ENCODE measurements around the gene CDK17. TPM values are rescaled to one million over a fixed set of nuclear protein-coding genes. Genes with fewer than 3 reads are reported as not detected.
A peak's percentile ranks its signal among the peaks of the same experiment; 100 is the strongest.
"Not testable (repeated sequence)": the region's sequence is repeated elsewhere in the genome, so short reads cannot be mapped to it uniquely, and the experiment has no call there.

CDK17 gene
- total RNA-seq, result 88.2 TPM

DNA sequence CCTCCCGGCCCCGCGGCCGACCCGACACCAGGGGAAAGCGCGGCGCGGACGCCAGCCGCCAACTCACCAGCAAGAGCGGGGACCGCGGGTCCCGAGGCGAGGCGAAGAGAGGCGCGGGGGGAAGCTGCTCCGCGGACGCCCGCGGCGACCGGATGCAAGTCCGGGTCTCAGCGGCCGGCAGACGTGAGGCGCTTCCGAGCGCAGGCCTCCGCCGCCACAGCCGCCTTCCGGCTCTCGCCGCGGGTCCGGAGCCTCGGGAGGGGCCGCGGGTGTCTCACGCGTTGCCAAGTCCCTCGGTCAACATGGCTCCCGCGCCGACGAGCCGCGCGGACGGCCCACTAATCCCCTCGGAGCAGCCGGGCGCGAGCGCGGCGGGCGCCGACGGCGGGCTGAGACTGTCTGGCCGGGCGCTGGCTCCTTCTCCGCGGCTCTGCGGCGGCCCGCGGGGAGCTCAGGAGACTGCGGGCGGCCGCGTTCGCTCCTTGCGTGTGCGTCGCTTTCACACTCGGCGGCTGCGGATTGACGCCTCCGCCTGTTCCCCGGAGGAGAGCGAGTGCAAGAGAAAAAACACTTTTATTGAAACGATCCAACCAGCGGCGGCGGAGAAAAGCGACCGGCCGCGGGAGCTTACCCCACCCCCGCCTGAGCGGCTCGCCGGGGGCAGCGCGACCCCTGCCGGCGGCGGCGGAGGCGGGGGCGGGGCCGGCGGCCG lies at the start of gene CDK17:
Gene CDK17, minus strand, starts transcription at position 521 of the 712 bp plus-strand sequence. CDS start 65,603 bp downstream, outside the sequence.
- peak; percentile 95 for DNase-seq

- no peak for DNase-seq
Observed at GRCh38 chr12:96448300-96448699, 48.1 kb upstream of the CDK17 start.

- no peak for DNase-seq
Observed at GRCh38 chr12:96447256-96447655, 47.0 kb upstream of the CDK17 start.

GRCh38 chr12:96445691-96446583 lies 45.7 kb upstream of the CDK17 start:
- no peak for DNase-seq

DNA sequence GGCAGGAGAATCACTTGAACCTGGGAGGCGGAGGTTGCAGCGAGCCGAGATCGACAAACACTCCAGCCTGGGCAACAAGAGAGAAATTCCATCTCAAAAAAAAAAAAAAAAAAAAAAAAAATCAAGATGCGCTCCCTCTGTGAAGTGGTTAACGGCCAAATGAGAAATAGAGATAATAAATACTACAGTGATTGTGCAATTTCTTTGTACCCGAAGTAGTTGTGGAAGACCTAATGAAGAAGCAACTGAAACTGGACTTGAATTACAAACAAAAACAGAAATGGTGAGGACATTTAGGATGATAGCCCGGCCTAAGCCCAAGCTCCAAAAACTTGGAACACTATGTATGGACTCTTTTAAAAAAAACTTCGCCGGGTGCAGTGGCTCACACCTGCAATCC lies 44.2 kb upstream of the CDK17 start:
- DNase-seq, result no peak

- no peak for DNase-seq
Observed at GRCh38 chr12:96442906-96443305, 42.7 kb upstream of the CDK17 start.

DNA sequence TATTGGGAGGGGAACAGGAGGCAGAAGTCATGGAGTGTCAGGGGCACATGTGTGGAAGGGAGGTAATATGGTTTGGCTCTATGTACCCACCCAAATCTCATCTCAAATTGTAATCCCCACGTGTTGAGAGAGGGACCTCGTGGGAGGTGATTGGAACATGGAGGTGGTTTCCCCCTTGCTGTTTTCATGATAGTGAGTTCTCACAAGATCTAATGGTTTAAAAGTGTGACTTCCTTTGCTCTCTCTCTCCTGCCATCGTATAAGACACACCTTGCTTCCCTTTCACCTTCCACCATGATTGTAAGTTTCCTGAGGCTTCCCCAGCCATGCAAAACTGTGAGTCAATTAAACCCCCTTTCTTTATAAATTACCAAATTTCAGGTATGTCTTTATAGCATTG lies 41.6 kb upstream of the CDK17 start:
- no peak for DNase-seq

- DNase-seq, result no peak
Observed at GRCh38 chr12:96438330-96438729, 38.1 kb upstream of the CDK17 start.

- DNase-seq, result no peak
Observed at GRCh38 chr12:96437171-96437445, 36.9 kb upstream of the CDK17 start.

GRCh38 chr12:96436366-96437170 lies 36.3 kb upstream of the CDK17 start:
- DNase-seq, result no peak

DNA sequence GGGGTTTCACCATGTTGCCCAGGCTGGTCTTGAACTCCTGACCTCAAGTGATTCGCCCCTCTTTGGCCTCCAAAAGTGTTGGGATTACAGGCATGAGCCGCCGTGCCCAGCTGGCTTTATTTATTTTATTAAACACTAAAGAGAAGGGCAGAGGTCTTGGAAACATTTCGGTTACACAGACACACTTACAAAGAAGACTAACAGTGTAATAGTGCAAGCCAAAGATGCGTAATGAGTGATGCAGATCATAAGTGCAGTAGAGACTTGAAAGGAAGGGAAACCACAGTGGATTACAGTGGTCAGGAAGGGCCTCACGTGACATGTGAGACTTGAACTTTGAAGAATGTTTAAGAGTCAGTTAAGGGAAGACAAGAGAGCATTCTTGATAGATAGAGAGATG lies 33.9 kb upstream of the CDK17 start:
- DNase-seq, result no peak

DNA sequence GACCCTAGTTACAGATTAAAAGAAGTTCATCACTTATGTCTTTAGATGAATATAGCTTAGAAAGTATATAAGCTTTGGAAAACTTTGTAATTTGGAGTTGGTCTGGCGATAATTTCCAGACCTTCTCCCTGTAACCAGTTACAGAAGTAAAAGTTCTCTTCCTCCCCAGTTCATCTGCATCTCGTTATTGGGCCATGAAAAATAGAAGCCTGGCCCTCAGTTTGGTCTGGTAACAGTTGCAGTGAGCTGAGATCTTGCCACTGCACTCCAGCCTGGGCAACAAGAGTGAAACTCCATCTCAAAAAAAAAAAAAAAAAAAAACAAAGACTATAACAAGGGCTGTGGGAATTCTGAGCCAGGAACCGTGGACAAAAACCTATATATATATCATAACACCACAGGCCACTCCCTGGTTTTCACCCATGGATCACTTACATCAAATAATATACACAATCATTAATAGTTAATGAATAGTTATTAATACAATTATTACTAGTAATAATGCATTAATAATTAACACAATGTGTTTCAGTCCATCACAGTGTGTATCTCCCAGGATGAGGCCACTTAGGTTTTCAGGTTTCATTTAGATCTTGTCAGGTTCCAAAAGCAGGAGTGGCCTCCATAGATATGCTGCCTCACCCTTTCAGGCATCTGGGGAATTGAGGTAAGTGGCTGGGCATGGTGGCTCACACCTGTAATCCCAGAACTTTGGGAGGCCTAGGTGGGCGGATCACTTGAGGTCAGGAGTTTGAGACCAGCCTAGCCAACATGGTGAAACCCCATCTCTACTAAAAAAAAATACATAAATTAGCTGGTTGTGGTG lies 32.5 kb upstream of the CDK17 start:
- DNase-seq, result not testable (repeated sequence)

GRCh38 chr12:96431067-96431466 lies 30.8 kb upstream of the CDK17 start:
- no peak for DNase-seq

DNA sequence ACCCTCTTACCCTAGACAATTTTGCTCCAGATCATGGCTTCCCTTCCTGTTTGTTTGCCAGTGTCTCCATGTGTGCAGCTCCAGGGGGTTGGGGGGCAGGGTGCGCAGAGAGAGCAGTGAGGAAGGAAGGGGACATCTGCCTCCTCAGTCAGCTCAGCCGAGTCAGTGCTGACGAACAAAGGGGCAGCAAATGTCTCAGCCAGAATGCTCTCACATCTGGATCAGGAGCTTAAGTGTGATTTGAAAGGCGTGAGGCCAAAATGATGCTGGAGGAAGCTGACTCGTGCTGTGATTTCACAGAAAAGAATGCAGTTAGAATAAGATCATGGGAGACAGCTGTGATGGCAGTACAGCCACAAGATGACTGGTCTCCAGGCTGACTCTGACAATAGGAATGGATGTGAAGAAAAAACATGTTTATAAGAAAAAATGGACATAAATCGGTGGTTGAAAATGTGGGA lies 27.1 kb upstream of the CDK17 start:
- peak; percentile 92 for DNase-seq

DNA sequence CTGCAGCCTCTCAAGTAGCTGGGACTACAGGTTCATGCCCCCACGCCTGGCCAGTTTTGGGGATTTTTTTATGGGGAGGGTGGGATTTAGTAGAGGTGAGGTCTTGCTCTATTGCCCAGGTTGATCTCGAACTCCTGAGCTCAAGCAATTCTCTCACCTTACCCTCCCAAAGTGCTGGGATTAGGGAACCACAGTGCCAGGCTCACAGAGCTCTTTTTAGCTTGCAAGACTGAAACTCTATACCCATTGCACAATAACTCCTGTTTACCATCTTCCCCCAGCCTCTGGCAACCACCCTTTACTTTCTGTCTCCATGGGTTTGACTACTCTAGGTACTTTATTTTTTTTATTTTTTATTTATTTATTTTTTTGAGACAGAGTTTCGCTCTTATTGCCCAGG lies 25.7 kb upstream of the CDK17 start:
- DNase-seq, result no peak

GRCh38 chr12:96425321-96425720 lies 25.1 kb upstream of the CDK17 start:
- no peak for DNase-seq

GRCh38 chr12:96424601-96425000 lies 24.4 kb upstream of the CDK17 start:
- DNase-seq, result no peak

DNA sequence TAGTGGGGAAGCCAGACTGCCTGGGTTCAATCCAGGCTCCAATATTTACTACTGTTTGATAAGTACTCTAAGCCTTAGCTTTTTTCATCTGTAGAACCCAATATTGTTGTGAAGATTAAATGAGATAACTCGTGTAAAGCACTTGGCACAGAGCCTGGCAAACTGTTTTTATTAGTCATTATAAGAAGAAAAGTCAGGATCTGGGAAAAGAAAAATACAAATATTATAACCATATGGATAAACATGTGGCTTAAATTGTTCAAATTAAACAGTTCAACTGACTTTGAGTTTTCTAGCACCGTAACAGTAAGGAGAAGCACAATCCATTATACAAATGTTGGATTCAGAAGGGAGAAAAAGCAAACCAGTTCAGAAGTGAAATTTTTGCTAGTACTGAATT lies 22.0 kb upstream of the CDK17 start:
- DNase-seq, result no peak

DNA sequence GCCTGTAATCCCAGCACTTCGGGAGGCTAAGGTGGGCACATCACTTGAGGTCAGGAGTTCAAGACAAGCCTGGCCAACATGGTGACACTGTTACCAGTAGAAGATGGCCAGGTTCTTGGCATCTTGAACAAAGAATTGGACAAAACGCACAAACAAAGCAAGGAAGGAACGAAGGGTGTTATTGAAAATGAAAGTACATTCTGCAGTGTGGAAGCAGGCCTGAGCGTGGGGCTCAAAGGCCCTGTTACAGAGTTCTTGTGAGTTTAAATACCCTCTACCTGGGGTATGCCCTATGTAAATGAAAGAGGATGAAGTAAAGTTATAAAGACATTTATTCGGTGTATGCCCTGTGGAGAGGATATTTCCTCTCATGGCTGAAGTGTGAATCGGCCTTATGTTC lies 20.8 kb upstream of the CDK17 start:
- no peak for DNase-seq

GRCh38 chr12:96420277-96420835 lies 20.1 kb upstream of the CDK17 start:
- no peak for DNase-seq

DNA sequence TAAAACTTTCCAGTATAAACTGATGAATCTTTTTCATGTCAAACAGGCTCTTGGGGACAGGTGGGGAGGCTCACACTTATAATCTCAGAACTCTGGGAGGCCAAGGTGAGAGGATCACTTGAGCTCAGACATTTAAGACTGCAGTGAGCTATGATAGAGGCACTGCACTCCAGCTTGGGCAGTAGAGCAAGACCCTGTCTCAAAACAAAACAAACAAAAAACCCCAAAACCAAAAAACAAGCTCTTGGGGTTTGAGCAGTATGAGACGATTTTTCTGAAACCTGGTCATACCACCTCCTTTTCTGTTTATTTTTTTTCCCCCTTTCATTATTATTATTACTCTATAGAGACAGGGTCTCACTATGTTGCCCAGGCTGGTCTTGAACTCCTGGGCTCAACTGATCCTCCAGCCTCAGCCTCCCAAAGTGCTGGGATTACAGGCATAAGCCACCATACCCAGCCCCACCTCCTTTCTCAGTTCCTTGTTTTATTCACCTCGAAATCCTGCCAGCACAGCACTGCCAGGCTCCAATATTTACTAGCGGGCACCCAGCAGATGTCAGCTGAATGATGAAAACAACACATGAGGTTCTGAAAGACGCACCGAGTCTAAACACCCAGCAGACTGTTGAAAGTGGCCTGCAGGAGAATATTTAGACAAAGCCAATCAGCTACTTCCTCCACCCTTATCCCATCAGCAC lies 19.5 kb upstream of the CDK17 start:
- no peak for DNase-seq

Measured in tongue (tissue), 2 donors.